GM19240 (cell line): ENCODE measurements around the gene CMTM2.
"Not testable (repeated sequence)": the region's sequence is repeated elsewhere in the genome, so short reads cannot be mapped to it uniquely, and the experiment has no call there.

Source experiments
- DNase-seq: peaks from one replicate; pipeline ENCODE4 v3.0.0; 2011; ENCODE audit warnings: low spot score; ENCODE audit not compliant: insufficient read length

Gene CMTM2

GRCh38 chr16:66552286-66553177 lies 26.7 kb upstream of the CMTM2 start, which contains the start of gene CKLF:
Gene CKLF, plus strand, starts transcription at chr16:66552576. Its CDS starts 140 bp downstream, at chr16:66552716.
- peak; percentile 91 for DNase-seq

DNA sequence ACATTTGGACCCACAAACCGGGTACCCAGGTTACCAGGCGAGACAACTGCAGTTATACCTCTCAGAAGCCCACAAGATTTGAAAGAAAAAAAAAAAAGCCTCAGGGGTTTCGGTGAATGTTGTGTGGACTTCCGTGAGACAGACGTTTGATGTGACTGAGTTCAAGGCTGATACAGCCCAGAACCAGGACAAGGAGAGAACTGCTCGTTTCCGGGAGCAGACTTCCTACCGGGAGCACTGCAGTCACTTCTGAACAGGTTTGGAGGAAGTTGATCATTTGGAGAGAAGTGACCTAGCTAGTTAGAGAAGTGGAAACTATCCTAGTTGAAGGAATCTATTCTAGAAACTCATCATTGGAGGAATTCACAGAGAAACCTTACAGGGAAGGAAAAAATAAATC lies 26.0 kb upstream of the CMTM2 start:
- no peak for DNase-seq

DNA sequence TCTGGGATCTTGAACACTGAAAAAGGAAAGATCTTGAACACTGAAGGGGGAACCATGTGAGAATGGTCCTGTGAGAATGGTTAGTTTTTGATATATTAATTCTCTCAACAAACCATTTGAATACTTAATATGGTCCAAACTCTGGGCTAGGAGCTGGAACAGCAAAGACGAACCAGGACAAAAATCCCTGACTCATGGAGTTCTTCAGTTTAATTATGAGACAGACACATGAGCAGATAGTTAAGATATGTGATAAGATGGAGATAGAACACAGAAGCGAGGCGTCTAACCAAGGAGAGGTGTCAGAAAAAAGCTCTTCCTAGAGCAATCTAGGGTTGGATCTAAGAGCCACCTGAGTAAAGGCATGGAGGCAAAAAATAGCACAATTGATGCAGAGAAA lies 25.2 kb upstream of the CMTM2 start:
- DNase-seq: no peak

DNA sequence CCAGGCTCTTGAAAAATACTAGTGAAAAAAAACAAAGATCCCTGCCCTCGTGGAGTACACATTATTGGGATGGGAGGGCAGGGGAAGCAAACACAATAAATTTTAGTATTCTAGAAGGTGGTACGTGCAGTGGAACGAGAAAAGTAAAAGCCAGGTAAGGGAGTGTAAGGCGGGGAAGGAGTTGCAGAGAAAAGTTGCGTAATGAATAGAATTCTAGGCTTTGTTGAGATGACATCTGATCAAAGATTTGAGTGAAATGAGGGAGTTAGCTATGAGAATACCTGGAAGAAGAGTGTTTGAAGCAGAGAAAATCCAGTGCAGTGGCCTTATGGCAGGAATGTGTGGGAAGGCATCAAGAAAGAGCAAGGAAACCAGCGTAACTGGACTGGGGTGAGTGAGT lies 24.8 kb upstream of the CMTM2 start:
- no peak for DNase-seq

DNA sequence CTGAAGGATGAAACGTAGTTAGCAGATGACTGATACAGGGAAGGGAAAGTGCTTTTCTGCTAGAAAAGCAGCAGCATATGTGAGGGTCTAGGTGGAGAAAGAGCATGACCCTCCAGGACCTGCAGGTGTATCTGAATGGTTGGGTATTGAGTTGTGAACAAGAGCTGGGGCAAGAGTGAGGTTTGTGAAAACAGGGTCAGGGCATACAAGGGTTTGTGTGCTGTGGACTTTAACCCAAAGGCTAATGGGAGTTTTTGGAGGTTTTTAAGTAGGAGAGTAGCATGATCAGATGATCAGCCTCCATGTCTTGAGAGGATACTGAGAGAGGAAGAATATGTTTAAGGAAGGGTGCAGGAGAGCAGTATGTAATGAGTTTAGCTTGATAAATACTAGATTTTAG lies 19.2 kb upstream of the CMTM2 start:
- no peak for DNase-seq

GRCh38 chr16:66561381-66562080 lies 17.7 kb upstream of the CMTM2 start:
- DNase-seq: no peak

DNA sequence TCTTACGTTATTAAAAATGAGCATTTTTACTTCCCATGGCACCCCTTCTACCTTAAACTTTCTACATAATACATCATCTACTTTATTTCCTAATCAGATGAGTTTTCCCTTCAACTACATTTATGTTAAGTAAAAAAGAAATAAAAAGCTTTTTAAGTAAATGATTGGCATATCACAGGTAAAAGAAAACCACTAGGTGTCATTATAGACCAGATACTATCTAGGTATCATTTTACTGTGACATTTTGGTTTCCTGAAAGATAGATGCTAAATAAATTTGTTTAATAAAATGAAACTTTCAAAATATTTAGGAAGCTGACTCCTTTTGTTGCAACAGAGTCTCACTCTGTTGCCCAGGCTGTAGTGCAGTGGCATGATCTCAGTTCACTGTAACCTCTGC lies 16.9 kb upstream of the CMTM2 start:
- no peak for DNase-seq

DNA sequence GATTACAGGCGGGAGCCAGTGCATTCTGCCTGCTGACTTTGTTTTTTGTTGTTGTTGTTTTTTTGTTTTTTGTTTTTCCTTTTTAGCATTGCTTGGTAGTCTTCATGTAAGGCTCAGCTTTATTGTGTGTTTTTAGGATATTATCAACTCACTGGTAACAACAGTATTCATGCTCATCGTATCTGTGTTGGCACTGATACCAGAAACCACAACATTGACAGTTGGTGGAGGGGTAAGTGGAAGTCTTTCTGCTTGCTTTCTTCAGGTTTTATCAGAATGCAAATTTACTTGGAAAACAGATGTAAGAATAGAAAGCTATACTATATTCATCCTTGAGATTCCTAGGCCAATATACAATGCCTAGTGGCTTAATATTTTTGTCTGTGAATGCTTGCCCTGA lies 16.3 kb upstream of the CMTM2 start:
- DNase-seq: no peak

DNA sequence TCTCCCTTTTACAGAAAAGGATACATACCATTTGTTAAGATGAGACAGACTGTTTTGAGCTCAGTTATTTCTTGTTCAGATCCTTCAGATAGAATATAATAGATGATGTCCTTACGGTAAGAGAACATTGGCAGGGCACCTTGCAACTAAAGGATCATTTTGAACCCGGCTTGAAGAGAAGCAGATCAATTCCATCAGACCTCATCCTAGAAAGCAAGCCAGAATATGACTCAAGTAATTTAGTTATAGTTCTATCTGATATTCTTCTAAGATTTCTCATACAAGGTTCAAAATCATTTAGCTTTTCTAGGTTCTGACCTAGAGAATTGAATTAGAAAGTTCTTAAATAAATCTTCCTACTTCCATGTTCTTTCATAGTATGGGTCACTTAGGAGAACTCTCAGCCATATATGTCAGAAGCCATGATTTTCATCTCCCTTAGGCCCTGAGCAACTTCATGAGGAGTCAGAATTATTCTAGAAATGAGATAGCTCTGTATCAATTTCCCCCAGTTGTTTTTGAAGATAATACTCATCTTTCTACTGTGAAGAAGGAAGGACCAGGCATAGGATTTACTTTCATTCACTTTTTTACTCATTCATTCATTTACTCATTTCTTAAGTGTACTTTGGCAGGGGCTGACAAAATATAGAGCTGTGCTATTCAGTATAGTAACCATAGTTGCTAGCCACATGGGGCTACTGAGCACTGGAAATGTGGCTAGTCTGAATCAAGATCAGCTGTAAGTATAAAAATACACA lies 15.5 kb upstream of the CMTM2 start:
- DNase-seq: no peak

DNA sequence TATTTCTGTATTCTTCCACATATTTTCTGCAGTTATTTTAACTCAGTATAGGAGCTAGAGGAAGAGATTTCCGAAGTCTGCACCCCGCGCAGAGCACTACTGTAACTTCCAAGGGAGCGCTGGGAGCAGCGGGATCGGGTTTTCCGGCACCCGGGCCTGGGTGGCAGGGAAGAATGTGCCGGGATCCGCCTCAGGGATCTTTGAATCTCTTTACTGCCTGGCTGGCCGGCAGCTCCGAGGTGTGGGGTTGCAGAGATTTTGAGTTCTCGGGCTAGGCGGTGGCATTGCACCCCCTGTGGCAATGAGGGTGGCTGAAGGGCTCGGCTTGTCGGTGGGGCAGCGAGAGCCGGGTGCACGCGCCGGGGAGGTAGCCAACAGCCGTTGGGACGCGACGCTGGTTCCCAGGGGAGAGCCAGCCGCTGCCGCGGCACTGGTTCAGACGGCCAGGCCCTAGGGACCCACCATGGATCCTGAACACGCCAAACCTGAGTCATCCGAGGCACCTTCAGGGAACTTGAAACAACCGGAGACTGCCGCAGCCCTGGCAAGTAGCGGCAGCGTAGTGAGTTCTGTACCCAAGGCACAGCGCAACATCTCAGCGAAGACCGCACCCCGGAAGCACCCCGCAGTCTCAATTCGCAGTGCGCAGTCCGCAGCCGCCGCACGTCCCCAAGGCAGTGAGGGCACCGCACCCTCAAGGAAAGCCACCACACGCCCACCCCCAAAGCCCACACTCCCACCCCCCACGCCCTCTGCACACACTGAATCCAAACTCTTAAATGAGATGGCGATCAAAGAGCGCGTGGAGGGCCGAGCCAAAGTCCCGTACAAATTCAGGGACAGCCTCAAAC lies 13.0 kb upstream of the CMTM2 start, which contains the start of gene CMTM1:
TSS of gene CMTM1 (plus strand) at position 389 of the 851 bp plus-strand sequence. CDS start at position 464, 75 bp downstream.
- DNase-seq: no peak

DNA sequence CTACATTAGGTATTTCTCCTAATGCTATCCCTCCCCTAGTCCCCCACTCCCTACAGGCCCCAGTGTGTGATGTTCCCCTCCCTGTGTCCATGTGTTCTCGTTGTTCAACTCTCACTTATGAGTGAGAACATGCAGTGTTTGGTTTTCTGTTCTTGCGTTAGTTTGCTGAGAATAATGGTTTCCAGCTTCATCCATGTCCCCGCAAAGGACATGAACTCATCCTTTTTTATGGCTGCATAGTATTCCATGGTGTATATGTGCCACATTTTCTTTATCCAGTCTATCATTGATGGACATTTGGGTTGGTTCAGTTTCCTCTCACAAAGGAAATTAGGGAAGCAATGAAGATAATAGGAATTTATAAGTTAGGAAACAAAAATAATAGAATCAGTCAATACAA lies 12.0 kb upstream of the CMTM2 start:
- not testable (repeated sequence) for DNase-seq

DNA sequence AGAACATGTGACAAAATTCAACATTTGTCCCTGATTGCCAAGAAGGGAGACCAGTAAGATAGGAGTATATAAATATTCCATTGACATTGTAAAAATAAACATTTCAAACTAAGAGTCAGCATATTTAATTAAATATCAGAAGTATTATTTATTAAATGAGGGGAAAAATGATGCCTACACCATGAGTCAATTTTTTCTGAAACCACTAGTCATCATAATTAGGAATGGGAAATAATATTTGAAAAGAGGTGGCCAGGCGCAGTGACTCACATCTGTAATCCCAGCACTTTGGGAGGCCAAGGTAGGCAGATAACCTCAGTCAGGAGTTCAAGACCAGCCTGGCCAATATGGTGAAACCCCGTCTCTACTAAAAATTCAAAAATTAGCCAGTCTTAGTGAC lies 10.9 kb upstream of the CMTM2 start:
- no peak for DNase-seq

DNA sequence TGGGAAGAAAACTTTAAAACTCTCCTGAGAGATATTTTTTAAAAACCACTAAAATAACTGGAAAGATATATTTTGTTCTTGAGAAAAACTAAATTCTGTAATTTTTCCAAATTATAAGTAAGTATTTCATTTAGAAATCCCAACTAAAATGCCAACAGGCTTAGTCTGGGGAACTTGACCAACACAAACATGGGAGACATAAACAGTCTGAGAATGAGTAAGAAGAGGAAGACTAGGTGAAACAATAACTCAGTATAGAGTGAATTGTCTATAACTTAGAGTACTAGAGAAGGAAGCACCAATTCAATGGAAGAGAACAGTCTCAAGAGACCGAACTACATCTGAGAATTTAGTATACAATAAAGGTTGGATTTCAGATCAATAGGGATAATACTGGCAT lies 10.1 kb upstream of the CMTM2 start:
- no peak for DNase-seq

DNA sequence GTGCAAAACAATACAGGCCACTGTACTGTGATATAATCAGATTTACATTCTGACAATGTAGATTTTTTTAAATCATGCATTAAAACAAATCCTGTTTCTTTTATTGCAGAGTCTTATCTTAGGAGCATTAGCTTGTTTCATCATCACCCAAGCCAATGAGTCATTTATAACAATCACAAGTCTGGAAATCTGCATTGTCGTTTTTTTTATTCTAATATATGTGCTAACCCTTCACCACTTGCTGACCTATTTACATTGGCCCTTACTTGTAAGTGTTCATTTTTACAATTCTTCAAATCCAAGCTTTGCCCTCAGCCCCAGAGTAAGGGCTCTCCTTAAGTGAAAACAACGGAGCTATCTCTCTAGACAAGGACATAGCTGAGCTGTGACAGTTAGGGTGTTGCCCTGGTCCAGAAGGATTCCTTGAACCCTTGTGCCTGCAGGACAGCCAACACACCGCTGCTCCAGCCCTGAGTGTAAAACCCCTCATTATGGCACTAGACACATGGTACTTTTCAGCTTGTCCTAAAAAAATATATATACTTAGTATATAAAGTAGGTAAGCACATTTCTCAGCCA lies 9.3 kb upstream of the CMTM2 start:
- DNase-seq: no peak

DNA sequence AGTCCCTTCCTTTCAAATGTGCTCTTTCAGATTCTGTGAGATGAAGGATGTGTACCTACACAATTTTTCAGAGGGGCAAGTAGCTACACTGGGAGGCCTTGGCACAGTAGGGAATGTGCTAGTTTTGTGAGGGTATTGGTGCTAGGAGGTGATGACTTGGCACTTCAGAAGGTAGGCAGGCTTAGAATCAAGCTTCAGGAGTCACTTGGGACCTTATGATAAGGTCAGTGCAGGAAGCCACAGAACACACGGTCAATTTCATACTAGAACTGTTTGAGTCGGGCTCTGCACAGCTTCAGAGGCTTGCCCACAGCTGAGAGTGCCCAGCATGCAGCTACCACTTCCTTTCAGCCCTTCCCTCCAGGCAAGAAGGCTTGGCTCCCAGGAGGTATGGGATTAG lies 6.9 kb upstream of the CMTM2 start:
- no peak for DNase-seq

DNA sequence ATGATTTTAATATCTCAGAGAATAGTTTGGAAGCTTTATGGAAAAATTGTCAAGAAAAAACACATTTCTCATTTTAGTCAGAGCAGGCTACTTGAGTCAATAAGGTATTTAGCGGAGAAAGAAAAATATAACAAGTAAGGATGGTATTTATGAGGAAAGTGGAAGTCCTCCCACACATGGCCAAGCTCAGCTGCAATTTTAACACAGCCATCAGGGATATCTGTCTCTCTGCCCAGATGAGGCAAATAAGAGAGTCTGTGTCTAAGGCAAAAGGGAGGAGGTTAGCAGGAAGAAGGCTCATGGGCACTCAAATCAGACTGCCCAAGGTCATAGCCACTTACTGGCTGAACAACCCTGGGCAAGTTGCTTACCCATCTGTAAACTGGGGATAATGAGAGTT lies 5.2 kb upstream of the CMTM2 start:
- DNase-seq: no peak

GRCh38 chr16:66574531-66574930 lies 4.7 kb upstream of the CMTM2 start:
- no peak for DNase-seq

- DNase-seq: no peak
These were observed 4.2 kb upstream of the CMTM2 start for GRCh38 chr16:66575060-66575459.

- DNase-seq: no peak
These were observed 3.0 kb upstream of the CMTM2 start for GRCh38 chr16:66576296-66576695.

- no peak for DNase-seq
These were observed 1.4 kb downstream of the CMTM2 start for GRCh38 chr16:66580605-66581209.
